MCF 10A (cell line): ENCODE measurements around the gene BEST1. TPM values are rescaled to one million over a fixed set of nuclear protein-coding genes. Genes with fewer than 3 reads are reported as not detected.
A peak's percentile ranks its signal among the peaks of the same experiment; 100 is the strongest.

Experiments used
- BruUV-seq: library from RNA; stranded (reverse); fragments of 400-500 nt; replicated peaks from 2 replicates; lab custom pipeline; 2021; lab: Mats Ljungman, UMichigan
- CTCF ChIA-PET: fragments of 300-600 bp; sonication (Branson Sonifier 250); formaldehyde crosslinking; extraction: SDS; loops from one replicate; lab custom pipeline; 2021; ENCODE audit warnings: antibody characterized with exemption, inconsistent platforms; lab: Yijun Ruan, JAX
- POLR2A ChIA-PET: fragments of 300-600, 350-650 bp; sonication (Branson Sonifier 250); formaldehyde crosslinking; extraction: SDS; loops from one replicate; lab custom pipeline; 2020; ENCODE audit warnings: antibody characterized with exemption, inconsistent platforms; lab: Yijun Ruan, JAX
- DNase-seq: peaks from one replicate; pipeline ENCODE4 v3.0.0-alpha.2; 2018; ENCODE audit not compliant: unreplicated experiment
- H3K27ac Mint-ChIP-seq: one replicate; pipeline ENCODE4 v1.8.0; 2022; ENCODE audit warnings: mild to moderate bottlenecking, low read depth, mixed read lengths; ENCODE audit not compliant: unreplicated experiment
- H3K27me3 Mint-ChIP-seq: one replicate; pipeline ENCODE4 v1.8.0; 2022; ENCODE audit warnings: mixed read lengths; ENCODE audit not compliant: insufficient read depth, unreplicated experiment
- H3K36me3 Mint-ChIP-seq: one replicate; pipeline ENCODE4 v1.8.0; 2022; ENCODE audit warnings: mild to moderate bottlenecking, moderate library complexity, mixed read lengths; ENCODE audit not compliant: insufficient read depth, unreplicated experiment
- H3K4me1 Mint-ChIP-seq: one replicate; pipeline ENCODE4 v1.8.0; 2022; ENCODE audit warnings: mixed read lengths; ENCODE audit not compliant: insufficient read depth, unreplicated experiment
- H3K4me3 Mint-ChIP-seq: one replicate; pipeline ENCODE4 v1.8.0; 2022; ENCODE audit warnings: mild to moderate bottlenecking, moderate library complexity, mixed read lengths; ENCODE audit not compliant: unreplicated experiment
- H3K9me3 Mint-ChIP-seq: one replicate; pipeline ENCODE4 v1.8.0; 2022; ENCODE audit warnings: mixed read lengths; ENCODE audit not compliant: unreplicated experiment
- intact Hi-C: fragments of 100-400 bp; cut with micrococcal nuclease; formaldehyde crosslinking; loops from 2 replicates; pipeline ENCODE4 v1.14.1; 2022
- total RNA-seq: library from RNA; stranded (reverse); gene quantifications from 2 replicates; pipeline ENCODE4 v1.2.3, GENCODE V29; 2022
- TF ChIP-seq, protein P1 (sequence below): fragments of 200-600 bp; IDR thresholded peaks from one replicate; pipeline ENCODE4 v1.8.0; 2022; ENCODE audit warnings: antibody characterized with exemption, mild to moderate bottlenecking; ENCODE audit not compliant: unreplicated experiment

BEST1 gene
- total RNA-seq, 1 experiment from 2014 or later: 2.5 TPM

DNA sequence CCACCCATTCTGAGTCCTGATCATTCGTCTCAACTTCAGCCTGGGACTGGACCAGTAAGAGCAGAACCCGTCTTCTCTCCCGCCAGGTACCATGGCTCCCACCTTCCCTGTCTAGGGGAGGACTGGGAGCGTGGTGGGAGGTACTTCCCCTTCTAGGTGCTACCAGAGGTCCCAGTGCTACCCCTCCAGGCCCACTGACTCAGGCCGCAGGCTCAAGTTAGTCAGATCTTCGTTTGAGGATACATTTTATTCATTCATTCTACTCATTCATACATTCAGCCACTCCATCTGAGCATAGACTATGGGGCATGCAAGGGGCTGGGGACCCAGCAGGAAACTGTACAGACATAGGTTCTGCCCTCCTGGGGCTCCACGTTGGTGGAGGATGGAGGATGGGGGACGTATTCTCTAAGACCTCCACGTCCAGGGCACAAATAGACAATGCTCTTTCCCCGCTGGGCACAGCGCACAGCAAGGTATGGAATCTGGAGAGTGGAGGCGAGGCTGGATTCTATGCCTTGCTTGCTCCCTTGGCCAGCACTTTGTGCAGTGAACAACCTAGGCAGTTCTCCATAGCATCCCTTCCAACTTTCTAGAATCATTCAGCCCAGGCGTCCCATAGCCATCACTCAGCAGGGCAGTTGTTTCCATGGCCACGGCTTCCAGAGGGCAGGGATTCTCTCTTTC, 31.8 kb upstream of the BEST1 start:
- DNase-seq: no peak
- CTCF ChIA-PET: interaction anchor here (0.8 to 1.7 kb wide), 3 partner anchors 20 to 189 kb away, joined by 3 to 5 read pairs (median 5); no protein-coding TSS in a partner anchor
- TF ChIP-seq, protein P1, sequence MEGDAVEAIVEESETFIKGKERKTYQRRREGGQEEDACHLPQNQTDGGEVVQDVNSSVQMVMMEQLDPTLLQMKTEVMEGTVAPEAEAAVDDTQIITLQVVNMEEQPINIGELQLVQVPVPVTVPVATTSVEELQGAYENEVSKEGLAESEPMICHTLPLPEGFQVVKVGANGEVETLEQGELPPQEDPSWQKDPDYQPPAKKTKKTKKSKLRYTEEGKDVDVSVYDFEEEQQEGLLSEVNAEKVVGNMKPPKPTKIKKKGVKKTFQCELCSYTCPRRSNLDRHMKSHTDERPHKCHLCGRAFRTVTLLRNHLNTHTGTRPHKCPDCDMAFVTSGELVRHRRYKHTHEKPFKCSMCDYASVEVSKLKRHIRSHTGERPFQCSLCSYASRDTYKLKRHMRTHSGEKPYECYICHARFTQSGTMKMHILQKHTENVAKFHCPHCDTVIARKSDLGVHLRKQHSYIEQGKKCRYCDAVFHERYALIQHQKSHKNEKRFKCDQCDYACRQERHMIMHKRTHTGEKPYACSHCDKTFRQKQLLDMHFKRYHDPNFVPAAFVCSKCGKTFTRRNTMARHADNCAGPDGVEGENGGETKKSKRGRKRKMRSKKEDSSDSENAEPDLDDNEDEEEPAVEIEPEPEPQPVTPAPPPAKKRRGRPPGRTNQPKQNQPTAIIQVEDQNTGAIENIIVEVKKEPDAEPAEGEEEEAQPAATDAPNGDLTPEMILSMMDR: no peak
- BruUV-seq: no TSS peak
- peaks cover 39% of the 10 kb centered on the region for H3K27me3 Mint-ChIP-seq
- H3K4me3 Mint-ChIP-seq: peak overlapping the region; percentile 77
- intact Hi-C loops: no loop called here
- POLR2A ChIA-PET: no interaction called here
- H3K27ac Mint-ChIP-seq: no peak overlapping the region
- H3K36me3 Mint-ChIP-seq: no peaks in the 10 kb centered on the region
- H3K9me3 Mint-ChIP-seq: no peaks in the 10 kb centered on the region
- peaks cover 6% of the 10 kb centered on the region for H3K4me1 Mint-ChIP-seq

DNA sequence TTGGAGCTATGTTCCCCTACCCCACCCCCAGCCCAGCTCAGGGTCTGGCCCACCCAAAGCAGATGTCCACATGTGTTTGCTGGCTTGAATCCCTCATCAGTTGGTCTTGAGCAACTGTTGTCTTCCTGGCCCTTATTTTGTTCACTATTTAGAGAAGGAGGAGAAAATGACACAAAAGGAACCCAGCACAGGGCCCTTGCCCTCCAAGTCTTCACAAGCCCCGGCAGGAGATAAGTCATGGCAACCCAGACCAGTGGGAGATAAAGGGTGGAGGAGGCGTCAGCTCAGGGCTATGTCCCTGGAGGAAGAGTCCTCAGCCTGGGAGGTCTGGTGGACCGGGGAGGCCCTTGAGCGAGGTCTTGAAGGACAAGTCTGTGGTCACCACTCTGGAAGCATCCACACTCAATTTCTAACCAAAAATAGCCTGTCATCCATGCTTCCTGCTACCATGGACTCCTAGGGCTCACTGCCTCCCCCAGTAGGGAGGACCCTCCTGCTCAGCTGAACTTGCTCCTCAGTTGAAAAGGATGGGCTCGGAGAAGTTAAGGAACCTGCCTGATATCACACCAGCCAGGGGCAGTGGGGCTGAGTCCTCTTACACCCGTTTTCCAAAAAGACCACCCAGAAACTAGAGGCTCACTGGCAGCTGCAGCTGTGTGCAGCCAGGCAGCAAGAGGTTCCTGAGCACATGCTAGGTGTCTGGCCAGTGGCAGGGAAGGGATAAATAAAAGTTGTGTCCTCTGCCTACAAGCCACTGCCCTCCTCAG, 31.0 kb upstream of the BEST1 start:
- DNase-seq: no peak
- H3K4me3 Mint-ChIP-seq: no peak overlapping the region
- intact Hi-C loops: no loop called here
- no peak overlapping the region for H3K27ac Mint-ChIP-seq
- CTCF ChIA-PET: interaction anchor here (0.6 to 1.3 kb wide), 5 partner anchors 28 to 476 kb away, joined by 3 to 5 read pairs (median 3); no protein-coding TSS in a partner anchor
- peaks cover 39% of the 10 kb centered on the region for H3K27me3 Mint-ChIP-seq
- H3K4me1 Mint-ChIP-seq: peaks cover 6% of the 10 kb centered on the region
- no peaks in the 10 kb centered on the region for H3K36me3 Mint-ChIP-seq
- TF ChIP-seq, protein P1: no peak
- no TSS peak for BruUV-seq
- H3K9me3 Mint-ChIP-seq: no peaks in the 10 kb centered on the region
- POLR2A ChIA-PET: no interaction called here

DNA sequence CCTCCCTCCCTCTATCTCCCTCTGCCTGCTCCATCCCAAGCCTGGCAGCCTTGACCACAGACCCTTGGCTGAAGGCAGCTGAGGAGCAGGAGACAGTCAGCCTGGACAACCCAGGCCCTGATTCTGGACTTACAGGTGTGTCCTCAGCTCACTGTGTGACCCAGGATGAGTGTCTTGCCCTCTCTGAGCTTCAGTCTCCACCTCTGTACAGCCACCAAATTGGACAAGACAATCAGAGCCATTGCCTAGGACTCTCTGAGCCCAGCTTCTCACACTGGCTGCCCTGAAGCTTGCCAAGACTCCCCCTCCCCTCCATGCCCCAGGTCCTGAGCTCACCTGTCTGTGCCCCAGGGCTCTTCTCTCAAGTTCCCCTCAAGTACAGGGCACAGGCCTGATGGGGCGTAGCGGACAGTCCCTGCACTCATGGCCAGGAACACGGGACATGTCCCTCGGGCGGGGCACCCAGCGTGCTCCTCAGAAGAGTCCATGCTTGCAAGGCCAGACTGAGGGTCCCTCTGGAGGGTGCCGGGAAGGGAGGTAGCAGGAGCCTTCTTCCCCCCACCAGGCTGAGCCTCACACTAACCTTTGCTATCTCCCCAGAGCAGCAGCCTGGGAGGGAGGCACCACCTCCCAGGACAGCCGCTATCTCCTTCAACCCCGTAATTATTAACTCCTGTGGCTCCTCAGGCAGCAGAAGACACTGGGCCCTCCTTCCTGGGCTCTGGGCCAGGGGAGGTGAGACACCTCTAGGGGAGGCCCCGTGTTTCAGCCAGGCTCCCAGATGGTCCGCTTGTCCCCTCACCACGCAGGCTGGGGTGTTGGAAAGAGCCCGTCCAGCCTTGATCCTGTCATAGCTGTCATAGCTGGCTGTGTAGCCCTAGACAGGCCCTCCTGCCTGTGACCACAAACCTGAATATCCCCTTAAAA, 30.2 kb upstream of the BEST1 start:
- H3K36me3 Mint-ChIP-seq: no peaks in the 10 kb centered on the region
- DNase-seq: no peak
- peaks cover 6% of the 10 kb centered on the region for H3K4me1 Mint-ChIP-seq
- intact Hi-C loops: no loop called here
- no peak overlapping the region for H3K4me3 Mint-ChIP-seq
- CTCF ChIA-PET: interaction anchor here (0.6 to 1.3 kb wide), 4 partner anchors 27 to 475 kb away, joined by 3 to 5 read pairs (median 4); no protein-coding TSS in a partner anchor
- POLR2A ChIA-PET: no interaction called here
- TF ChIP-seq, protein P1: no peak
- H3K9me3 Mint-ChIP-seq: no peaks in the 10 kb centered on the region
- peaks cover 39% of the 10 kb centered on the region for H3K27me3 Mint-ChIP-seq
- no peak overlapping the region for H3K27ac Mint-ChIP-seq
- no TSS peak for BruUV-seq
